HCT116 (cell line): ENCODE results near the gene SELPLG. TPM values are rescaled to one million over a fixed set of nuclear protein-coding genes. Genes with fewer than 3 reads are reported as not detected.

ENCODE experiments used
- ATAC-seq: fragments of 200-7000 bp; cut with Tn5 transposase; 2 replicates; pipeline ENCODE4 v1.9.1; 2020; ENCODE audit warnings: mild to moderate bottlenecking, moderate library complexity
- BruUV-seq: library from RNA; stranded (reverse); fragments of 400-500 nt; replicated peaks from 2 replicates; lab custom pipeline; 2021; lab: Mats Ljungman, UMichigan
- CTCF ChIA-PET: fragments of 300-600 bp; sonication (Branson Sonifier 250); formaldehyde crosslinking; loops from one replicate; lab custom pipeline; 2021; ENCODE audit warnings: antibody characterized with exemption; lab: Charles Lee
- POLR2A ChIA-PET: fragments of 300-600, 350-600 bp; sonication (Branson Sonifier 250); formaldehyde crosslinking; loops from one replicate; lab custom pipeline; 2021; ENCODE audit warnings: antibody characterized with exemption; lab: Charles Lee
- RAD21 ChIA-PET, 2 experiments: fragments of 300-600 bp; sonication (Branson Sonifier 250); formaldehyde crosslinking; loops; one replicate each; lab custom pipeline; 2023; ENCODE audit warnings: low total read pairs in 2 of 2; ENCODE audit not compliant: uncharacterized antibody in 2 of 2, unreplicated experiment in 2 of 2, low non-redundant PET in 1 of 2; lab: Charles Lee
- DNase-seq: peaks from one replicate; pipeline ENCODE4 v3.0.0-alpha.2; 2010; ENCODE audit warnings: low read depth, low spot score
- H2AFZ ChIP-seq: fragments of 200-600 bp; shearing (Covaris generic), sonication (generic); 2 replicates; pipeline ENCODE4 v1.6.1; 2017; ENCODE audit warnings: low read depth, mixed run types, mixed read lengths, antibody characterized with exemption, low read length; ENCODE audit not compliant: poor library complexity, severe bottlenecking
- H3K27ac ChIP-seq: 2 replicates; pipeline ENCODE4 v1.5.1; 2012; ENCODE audit warnings: low read depth, low read length
- H3K27me3 ChIP-seq: fragments of 200-600 bp; sonication (generic); 2 replicates; pipeline ENCODE4 v1.6.1; 2016; ENCODE audit warnings: mixed run types, low read length, mixed read lengths; ENCODE audit not compliant: insufficient read depth
- H3K36me3 ChIP-seq, 2 experiments: fragments of 200-500 bp in 1 of 2; fragments of 200-600 bp in 1 of 2; sonication (Bioruptor generic) in 1 of 2; sonication (generic) in 1 of 2; 2 replicates each; pipeline versions ENCODE4 v1.5.1 to v1.6.1; 2014 to 2016; ENCODE audit warnings: low read length in 2 of 2, inconsistent platforms in 1 of 2, mixed read lengths in 1 of 2, mixed run types in 1 of 2; ENCODE audit not compliant: insufficient read depth in 2 of 2, control insufficient read depth in 1 of 2
- H3K4me1 ChIP-seq, 2 experiments: fragments of 200-600 bp in 1 of 2; sonication (generic) in 1 of 2; 2 replicates each; pipeline versions ENCODE4 v1.5.1 to v1.6.1; 2012 to 2017; ENCODE audit warnings: low read length in 2 of 2, inconsistent platforms in 1 of 2, mild to moderate bottlenecking in 1 of 2, mixed read lengths in 1 of 2, mixed run types in 1 of 2, moderate library complexity in 1 of 2; ENCODE audit not compliant: insufficient read depth in 2 of 2, control insufficient read depth in 1 of 2
- H3K4me2 ChIP-seq: fragments of 200-600 bp; sonication (generic); 2 replicates; pipeline ENCODE4 v1.6.1; 2017; ENCODE audit warnings: mixed run types, low read length, mixed read lengths
- H3K4me3 ChIP-seq, 2 experiments: fragments of 200-600 bp in 1 of 2; sonication (generic) in 1 of 2; replicated peaks in 1 of 2; 2 replicates each; pipeline ENCODE4 v1.5.1; 2011 to 2016; ENCODE audit warnings: low read length in 2 of 2, control low read depth in 1 of 2, low read depth in 1 of 2, mild to moderate bottlenecking in 1 of 2, mixed read lengths in 1 of 2, mixed run types in 1 of 2
- H3K79me2 ChIP-seq: fragments of 200-600 bp; sonication (generic); 2 replicates; pipeline ENCODE4 v1.6.1; 2017; ENCODE audit warnings: mild to moderate bottlenecking, mixed run types, low read length, moderate library complexity, mixed read lengths; ENCODE audit not compliant: insufficient read depth
- H3K9ac ChIP-seq: fragments of 200-600 bp; sonication (generic); 2 replicates; pipeline ENCODE4 v1.6.1; 2016; ENCODE audit warnings: low read length, mixed read lengths
- H3K9me2 ChIP-seq: fragments of 200-600 bp; sonication (generic), shearing (Covaris generic); 2 replicates; pipeline ENCODE4 v1.6.1; 2017; ENCODE audit warnings: mixed run types, mild to moderate bottlenecking, moderate library complexity; ENCODE audit not compliant: insufficient read depth
- H3K9me3 ChIP-seq, 2 experiments: fragments of 200-500 bp in 1 of 2; fragments of 200-600 bp in 1 of 2; sonication (Bioruptor generic) in 1 of 2; sonication (generic) in 1 of 2; 2 replicates each; pipeline ENCODE4 v1.6.1; 2014 to 2017; ENCODE audit warnings: low read length in 2 of 2, mixed read lengths in 2 of 2, inconsistent platforms in 1 of 2, low read depth in 1 of 2, mild to moderate bottlenecking in 1 of 2, mixed run types in 1 of 2, moderate library complexity in 1 of 2; ENCODE audit not compliant: control insufficient read depth in 1 of 2, insufficient read depth in 1 of 2
- H4K20me1 ChIP-seq: fragments of 200-600 bp; sonication (generic), shearing (Covaris generic); 2 replicates; pipeline ENCODE4 v1.6.1; 2017; ENCODE audit warnings: mixed run types, mild to moderate bottlenecking, moderate library complexity; ENCODE audit not compliant: insufficient read depth
- ATF3 ChIP-seq: IDR thresholded peaks from 2 replicates; pipeline ENCODE4 v1.6.1; 2012
- EGR1 ChIP-seq: IDR thresholded peaks from 2 replicates; pipeline ENCODE4 v1.6.1; 2012; ENCODE audit warnings: low read depth
- EZH2 ChIP-seq: fragments of 200-600 bp; sonication (generic); IDR thresholded peaks from 2 replicates; pipeline ENCODE4 v1.6.1; 2017; ENCODE audit warnings: antibody characterized with exemption, mixed run types
- JUND ChIP-seq: IDR thresholded peaks from 2 replicates; pipeline ENCODE4 v1.6.1; 2012
- POLR2AphosphoS5 ChIP-seq: IDR thresholded peaks from 2 replicates; pipeline ENCODE4 v1.6.1; 2011; ENCODE audit warnings: mild to moderate bottlenecking, low read depth, low read length, moderate library complexity
- RAD21 ChIP-seq: IDR thresholded peaks from 2 replicates; pipeline ENCODE4 v1.6.1; 2012; ENCODE audit warnings: low read depth, mild to moderate bottlenecking
- SIN3A ChIP-seq: IDR thresholded peaks from 2 replicates; pipeline ENCODE4 v1.6.1; 2012; ENCODE audit warnings: low read depth
- SP1 ChIP-seq: IDR thresholded peaks from 2 replicates; pipeline ENCODE4 v1.6.1; 2012; ENCODE audit warnings: low read depth
- ZFX ChIP-seq: fragments of 450-650 bp; IDR thresholded peaks from 2 replicates; pipeline ENCODE4 v1.6.1; 2017
- intact Hi-C: fragments of 100-400 bp; cut with micrococcal nuclease; formaldehyde crosslinking; loops from 2 replicates; pipeline ENCODE4 v1.10.0; 2022
- total RNA-seq: library from RNA; stranded (reverse); gene quantifications from one replicate; pipeline ENCODE4 v1.2.1, GENCODE V29; 2021; ENCODE audit not compliant: unreplicated experiment
- TF ChIP-seq, protein P1 (sequence below): IDR thresholded peaks from 2 replicates; pipeline ENCODE4 v1.6.1; 2012; ENCODE audit warnings: low read depth

The SELPLG gene
- total RNA-seq, 1 experiment from 2014 or later = 1.2 TPM

GRCh38 chr12:108610856-108611605 is 22.7 kb downstream of the SELPLG start:
- Histone ChIP-seq H3K79me2 (no peaks in the 10 kb centered on the region), H3K9ac (no peak overlapping the region), H3K4me2 (no peak overlapping the region), H3K9me3 (peaks cover 0 to 4% of the 10 kb centered on the region in 2 experiments; a peak in 1 of 4 replicates), H2AFZ (no peak overlapping the region), H3K36me3 (no peaks in the 10 kb centered on the region), H4K20me1 (no peaks in the 10 kb centered on the region), H3K27me3 (no peaks in the 10 kb centered on the region), H3K27ac (no peak overlapping the region), H3K4me1 (peaks cover 15 to 22% of the 10 kb centered on the region in 2 experiments), H3K9me2 (no peaks in the 10 kb centered on the region), H3K4me3 (no peak overlapping the region)
- intact Hi-C loops = loop anchor here (10.0 kb wide), 2 partner anchors 276 to 696 kb away; partner anchors contain the start of gene CMKLR1
- POLR2A ChIA-PET = no interaction called here
- no peak for DNase-seq
- BruUV-seq = no TSS peak
- CTCF ChIA-PET = no interaction called here
- no peak for TF ChIP-seq ZFX
- no peak for TF ChIP-seq ATF3
- TF ChIP-seq SP1 = no peak
- TF ChIP-seq POLR2AphosphoS5 = no peak
- TF ChIP-seq, protein P1, sequence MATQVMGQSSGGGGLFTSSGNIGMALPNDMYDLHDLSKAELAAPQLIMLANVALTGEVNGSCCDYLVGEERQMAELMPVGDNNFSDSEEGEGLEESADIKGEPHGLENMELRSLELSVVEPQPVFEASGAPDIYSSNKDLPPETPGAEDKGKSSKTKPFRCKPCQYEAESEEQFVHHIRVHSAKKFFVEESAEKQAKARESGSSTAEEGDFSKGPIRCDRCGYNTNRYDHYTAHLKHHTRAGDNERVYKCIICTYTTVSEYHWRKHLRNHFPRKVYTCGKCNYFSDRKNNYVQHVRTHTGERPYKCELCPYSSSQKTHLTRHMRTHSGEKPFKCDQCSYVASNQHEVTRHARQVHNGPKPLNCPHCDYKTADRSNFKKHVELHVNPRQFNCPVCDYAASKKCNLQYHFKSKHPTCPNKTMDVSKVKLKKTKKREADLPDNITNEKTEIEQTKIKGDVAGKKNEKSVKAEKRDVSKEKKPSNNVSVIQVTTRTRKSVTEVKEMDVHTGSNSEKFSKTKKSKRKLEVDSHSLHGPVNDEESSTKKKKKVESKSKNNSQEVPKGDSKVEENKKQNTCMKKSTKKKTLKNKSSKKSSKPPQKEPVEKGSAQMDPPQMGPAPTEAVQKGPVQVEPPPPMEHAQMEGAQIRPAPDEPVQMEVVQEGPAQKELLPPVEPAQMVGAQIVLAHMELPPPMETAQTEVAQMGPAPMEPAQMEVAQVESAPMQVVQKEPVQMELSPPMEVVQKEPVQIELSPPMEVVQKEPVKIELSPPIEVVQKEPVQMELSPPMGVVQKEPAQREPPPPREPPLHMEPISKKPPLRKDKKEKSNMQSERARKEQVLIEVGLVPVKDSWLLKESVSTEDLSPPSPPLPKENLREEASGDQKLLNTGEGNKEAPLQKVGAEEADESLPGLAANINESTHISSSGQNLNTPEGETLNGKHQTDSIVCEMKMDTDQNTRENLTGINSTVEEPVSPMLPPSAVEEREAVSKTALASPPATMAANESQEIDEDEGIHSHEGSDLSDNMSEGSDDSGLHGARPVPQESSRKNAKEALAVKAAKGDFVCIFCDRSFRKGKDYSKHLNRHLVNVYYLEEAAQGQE = no peak
- TF ChIP-seq JUND = no peak
- TF ChIP-seq EGR1 = no peak
- no peak for TF ChIP-seq EZH2
- TF ChIP-seq SIN3A = no peak
- no peak for TF ChIP-seq RAD21
- RAD21 ChIA-PET = interaction anchor here in 1 of 2 experiments (0.6 kb wide), 1 partner anchor 36 kb away, joined by 4 read pairs; no protein-coding TSS in a partner anchor
- no peak for ATAC-seq
